HCT116 (cell line): ENCODE data around the gene UCKL1. TPM values are rescaled to one million over a fixed set of nuclear protein-coding genes. Genes with fewer than 3 reads are reported as not detected.

Experiments used
- ATAC-seq: fragments of 200-7000 bp; cut with Tn5 transposase; 2 replicates; pipeline ENCODE4 v1.9.1; 2020; ENCODE audit warnings: mild to moderate bottlenecking, moderate library complexity
- BruUV-seq: library from RNA; stranded (reverse); fragments of 400-500 nt; replicated peaks from 2 replicates; lab custom pipeline; 2021; lab: Mats Ljungman, UMichigan
- CTCF ChIA-PET: fragments of 300-600 bp; sonication (Branson Sonifier 250); formaldehyde crosslinking; loops from one replicate; lab custom pipeline; 2021; ENCODE audit warnings: antibody characterized with exemption; lab: Charles Lee
- POLR2A ChIA-PET: fragments of 300-600, 350-600 bp; sonication (Branson Sonifier 250); formaldehyde crosslinking; loops from one replicate; lab custom pipeline; 2021; ENCODE audit warnings: antibody characterized with exemption; lab: Charles Lee
- RAD21 ChIA-PET, 2 experiments: fragments of 300-600 bp; sonication (Branson Sonifier 250); formaldehyde crosslinking; loops; one replicate each; lab custom pipeline; 2023; ENCODE audit warnings: low total read pairs in 2 of 2; ENCODE audit not compliant: uncharacterized antibody in 2 of 2, unreplicated experiment in 2 of 2, low non-redundant PET in 1 of 2; lab: Charles Lee
- DNase-seq: peaks from one replicate; pipeline ENCODE4 v3.0.0-alpha.2; 2010; ENCODE audit warnings: low read depth, low spot score
- H2AFZ ChIP-seq: fragments of 200-600 bp; shearing (Covaris generic), sonication (generic); 2 replicates; pipeline ENCODE4 v1.6.1; 2017; ENCODE audit warnings: low read depth, mixed run types, mixed read lengths, antibody characterized with exemption, low read length; ENCODE audit not compliant: poor library complexity, severe bottlenecking
- H3K27ac ChIP-seq: 2 replicates; pipeline ENCODE4 v1.5.1; 2012; ENCODE audit warnings: low read depth, low read length
- H3K27me3 ChIP-seq: fragments of 200-600 bp; sonication (generic); 2 replicates; pipeline ENCODE4 v1.6.1; 2016; ENCODE audit warnings: mixed run types, low read length, mixed read lengths; ENCODE audit not compliant: insufficient read depth
- H3K36me3 ChIP-seq, 2 experiments: fragments of 200-500 bp in 1 of 2; fragments of 200-600 bp in 1 of 2; sonication (Bioruptor generic) in 1 of 2; sonication (generic) in 1 of 2; 2 replicates each; pipeline versions ENCODE4 v1.5.1 to v1.6.1; 2014 to 2016; ENCODE audit warnings: low read length in 2 of 2, inconsistent platforms in 1 of 2, mixed read lengths in 1 of 2, mixed run types in 1 of 2; ENCODE audit not compliant: insufficient read depth in 2 of 2, control insufficient read depth in 1 of 2
- H3K4me1 ChIP-seq, 2 experiments: fragments of 200-600 bp in 1 of 2; sonication (generic) in 1 of 2; 2 replicates each; pipeline versions ENCODE4 v1.5.1 to v1.6.1; 2012 to 2017; ENCODE audit warnings: low read length in 2 of 2, inconsistent platforms in 1 of 2, mild to moderate bottlenecking in 1 of 2, mixed read lengths in 1 of 2, mixed run types in 1 of 2, moderate library complexity in 1 of 2; ENCODE audit not compliant: insufficient read depth in 2 of 2, control insufficient read depth in 1 of 2
- H3K4me2 ChIP-seq: fragments of 200-600 bp; sonication (generic); 2 replicates; pipeline ENCODE4 v1.6.1; 2017; ENCODE audit warnings: mixed run types, low read length, mixed read lengths
- H3K4me3 ChIP-seq, 2 experiments: fragments of 200-600 bp in 1 of 2; sonication (generic) in 1 of 2; replicated peaks in 1 of 2; 2 replicates each; pipeline ENCODE4 v1.5.1; 2011 to 2016; ENCODE audit warnings: low read length in 2 of 2, control low read depth in 1 of 2, low read depth in 1 of 2, mild to moderate bottlenecking in 1 of 2, mixed read lengths in 1 of 2, mixed run types in 1 of 2
- H3K79me2 ChIP-seq: fragments of 200-600 bp; sonication (generic); 2 replicates; pipeline ENCODE4 v1.6.1; 2017; ENCODE audit warnings: mild to moderate bottlenecking, mixed run types, low read length, moderate library complexity, mixed read lengths; ENCODE audit not compliant: insufficient read depth
- H3K9ac ChIP-seq: fragments of 200-600 bp; sonication (generic); 2 replicates; pipeline ENCODE4 v1.6.1; 2016; ENCODE audit warnings: low read length, mixed read lengths
- H3K9me2 ChIP-seq: fragments of 200-600 bp; sonication (generic), shearing (Covaris generic); 2 replicates; pipeline ENCODE4 v1.6.1; 2017; ENCODE audit warnings: mixed run types, mild to moderate bottlenecking, moderate library complexity; ENCODE audit not compliant: insufficient read depth
- H3K9me3 ChIP-seq, 2 experiments: fragments of 200-500 bp in 1 of 2; fragments of 200-600 bp in 1 of 2; sonication (Bioruptor generic) in 1 of 2; sonication (generic) in 1 of 2; 2 replicates each; pipeline ENCODE4 v1.6.1; 2014 to 2017; ENCODE audit warnings: low read length in 2 of 2, mixed read lengths in 2 of 2, inconsistent platforms in 1 of 2, low read depth in 1 of 2, mild to moderate bottlenecking in 1 of 2, mixed run types in 1 of 2, moderate library complexity in 1 of 2; ENCODE audit not compliant: control insufficient read depth in 1 of 2, insufficient read depth in 1 of 2
- H4K20me1 ChIP-seq: fragments of 200-600 bp; sonication (generic), shearing (Covaris generic); 2 replicates; pipeline ENCODE4 v1.6.1; 2017; ENCODE audit warnings: mixed run types, mild to moderate bottlenecking, moderate library complexity; ENCODE audit not compliant: insufficient read depth
- CBX3 ChIP-seq: IDR thresholded peaks from 2 replicates; pipeline ENCODE4 v1.6.1; 2012; ENCODE audit warnings: low read depth
- CEBPB ChIP-seq: IDR thresholded peaks from 2 replicates; pipeline ENCODE4 v1.6.1; 2012; ENCODE audit warnings: low read depth
- ELF1 ChIP-seq: IDR thresholded peaks from 2 replicates; pipeline ENCODE4 v1.6.1; 2012; ENCODE audit warnings: low read depth, borderline replicate concordance
- SIN3A ChIP-seq: IDR thresholded peaks from 2 replicates; pipeline ENCODE4 v1.6.1; 2012; ENCODE audit warnings: low read depth
- TCF7L2 ChIP-seq: IDR thresholded peaks from 2 replicates; pipeline ENCODE4 v1.7.0; 2011; ENCODE audit warnings: borderline replicate concordance, inconsistent platforms; ENCODE audit not compliant: insufficient read depth, insufficient read length; ENCODE audit errors: extremely low read depth
- ZFX ChIP-seq: fragments of 450-650 bp; IDR thresholded peaks from 2 replicates; pipeline ENCODE4 v1.6.1; 2017
- ZNF274 ChIP-seq: fragments of 200-500 bp; sonication (Bioruptor generic); IDR thresholded peaks from 2 replicates; pipeline ENCODE4 v1.6.1; 2014; ENCODE audit warnings: mild to moderate bottlenecking, low read depth, low read length, inconsistent platforms
- intact Hi-C: fragments of 100-400 bp; cut with micrococcal nuclease; formaldehyde crosslinking; loops from 2 replicates; pipeline ENCODE4 v1.10.0; 2022
- total RNA-seq: library from RNA; stranded (reverse); gene quantifications from one replicate; pipeline ENCODE4 v1.2.1, GENCODE V29; 2021; ENCODE audit not compliant: unreplicated experiment
- TF ChIP-seq, protein P1 (sequence below): IDR thresholded peaks from 2 replicates; pipeline ENCODE4 v1.6.1; 2011; ENCODE audit warnings: mild to moderate bottlenecking, low read length, moderate library complexity; ENCODE audit not compliant: insufficient replicate concordance; ENCODE audit errors: extremely low read depth
- TF ChIP-seq, protein P2 (sequence below): IDR thresholded peaks from 2 replicates; pipeline ENCODE4 v1.6.1; 2012

UCKL1 gene
- total RNA-seq, 1 experiment from 2014 or later, result 54.2 TPM

DNA sequence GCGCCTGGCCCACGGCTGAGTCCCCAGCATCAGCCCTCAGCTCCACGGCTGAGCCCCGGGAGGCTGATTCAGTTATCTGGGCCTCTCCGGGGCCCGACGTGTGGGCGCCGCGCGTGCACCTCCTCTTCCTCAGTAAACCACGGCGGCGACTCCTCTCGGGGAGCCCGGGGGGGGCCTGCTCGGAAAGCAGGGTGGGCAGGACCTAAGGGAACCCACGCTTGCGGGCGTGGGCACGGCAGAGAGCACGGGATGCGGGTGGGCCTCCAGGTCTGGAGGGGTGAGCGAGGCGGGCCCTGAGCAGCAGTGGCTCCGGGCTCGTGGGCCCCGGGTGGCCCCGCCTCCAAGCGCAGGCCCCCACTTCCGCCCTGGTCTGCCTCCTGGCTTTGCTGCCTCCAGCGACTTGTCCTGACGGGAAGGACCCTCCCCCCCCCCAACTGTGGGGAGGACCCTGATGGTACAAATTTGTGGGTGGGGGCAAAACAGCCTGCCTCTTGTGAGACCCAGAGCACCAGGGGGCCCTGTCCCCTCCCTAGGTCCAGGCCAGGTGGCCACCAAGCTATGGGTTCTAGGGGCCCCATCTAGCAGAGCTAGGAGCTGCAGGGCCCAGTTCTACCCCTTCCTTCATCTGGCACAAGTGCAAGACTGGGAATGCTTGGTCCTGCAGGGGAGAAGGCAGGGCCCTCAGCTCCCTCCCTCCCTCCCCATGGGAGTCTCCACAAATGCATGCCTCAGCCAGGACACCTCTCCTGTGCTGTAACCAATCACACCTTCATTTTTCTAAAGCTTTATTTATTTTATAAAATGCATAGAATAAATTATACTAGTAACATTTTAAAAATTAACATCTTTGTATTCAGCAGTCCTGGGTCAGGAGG, 16.9 kb downstream of the UCKL1 start:
- H3K4me3 ChIP-seq, result no peak overlapping the region
- H3K36me3 ChIP-seq, result peaks cover 7 to 33% of the 10 kb centered on the region in 2 experiments; a peak in 3 of 4 replicates
- no peaks in the 10 kb centered on the region for H4K20me1 ChIP-seq
- ChIA-PET POLR2A (no interaction called here), RAD21 (no interaction called here), CTCF (no interaction called here)
- H3K27ac ChIP-seq, result no peak overlapping the region
- DNase-seq (no peak), ATAC-seq (no peak)
- H3K4me2 ChIP-seq, result no peak overlapping the region
- H3K9me3 ChIP-seq, result no peaks in the 10 kb centered on the region
- no peaks in the 10 kb centered on the region for H3K9me2 ChIP-seq
- peaks cover 3 to 13% of the 10 kb centered on the region in 2 experiments; a peak in 2 of 4 replicates for H3K4me1 ChIP-seq
- peaks cover 5% of the 10 kb centered on the region; the same call in 1 of the 2 replicates for H3K79me2 ChIP-seq
- no peak overlapping the region for H3K9ac ChIP-seq
- intact Hi-C loops, result no loop called here
- no peaks in the 10 kb centered on the region for H3K27me3 ChIP-seq
- no TSS peak for BruUV-seq
- H2AFZ ChIP-seq, result no peak overlapping the region
- TF ChIP-seq SIN3A (no peak), ELF1 (no peak), CEBPB (no peak), CBX3 (no peak), ZNF274 (no peak), TCF7L2 (no peak), ZFX (no peak)
- TF ChIP-seq, protein P1, sequence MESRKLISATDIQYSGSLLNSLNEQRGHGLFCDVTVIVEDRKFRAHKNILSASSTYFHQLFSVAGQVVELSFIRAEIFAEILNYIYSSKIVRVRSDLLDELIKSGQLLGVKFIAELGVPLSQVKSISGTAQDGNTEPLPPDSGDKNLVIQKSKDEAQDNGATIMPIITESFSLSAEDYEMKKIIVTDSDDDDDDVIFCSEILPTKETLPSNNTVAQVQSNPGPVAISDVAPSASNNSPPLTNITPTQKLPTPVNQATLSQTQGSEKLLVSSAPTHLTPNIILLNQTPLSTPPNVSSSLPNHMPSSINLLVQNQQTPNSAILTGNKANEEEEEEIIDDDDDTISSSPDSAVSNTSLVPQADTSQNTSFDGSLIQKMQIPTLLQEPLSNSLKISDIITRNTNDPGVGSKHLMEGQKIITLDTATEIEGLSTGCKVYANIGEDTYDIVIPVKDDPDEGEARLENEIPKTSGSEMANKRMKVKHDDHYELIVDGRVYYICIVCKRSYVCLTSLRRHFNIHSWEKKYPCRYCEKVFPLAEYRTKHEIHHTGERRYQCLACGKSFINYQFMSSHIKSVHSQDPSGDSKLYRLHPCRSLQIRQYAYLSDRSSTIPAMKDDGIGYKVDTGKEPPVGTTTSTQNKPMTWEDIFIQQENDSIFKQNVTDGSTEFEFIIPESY, result no peak
- TF ChIP-seq, protein P2, sequence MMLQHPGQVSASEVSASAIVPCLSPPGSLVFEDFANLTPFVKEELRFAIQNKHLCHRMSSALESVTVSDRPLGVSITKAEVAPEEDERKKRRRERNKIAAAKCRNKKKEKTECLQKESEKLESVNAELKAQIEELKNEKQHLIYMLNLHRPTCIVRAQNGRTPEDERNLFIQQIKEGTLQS, result no peak
